HG03135 (cell line): ENCODE data around the gene ZFYVE1.
"Not testable (repeated sequence)": the region's sequence is repeated elsewhere in the genome, so short reads cannot be mapped to it uniquely, and the experiment has no call there.

Source experiments
- ATAC-seq: cut with Tn5 transposase; IDR thresholded peaks from one replicate; pipeline ENCODE4 v1.9.1; 2021; ENCODE audit warnings: mild to moderate bottlenecking, moderate library complexity; ENCODE audit not compliant: unreplicated experiment

The ZFYVE1 gene

GRCh38 chr14:73026845-73027542, at the start of gene ZFYVE1:
Gene ZFYVE1, minus strand, starts transcription at chr14:73027106. Its CDS starts 2,598 bp downstream, at chr14:73024508.
- peak; percentile 97 for ATAC-seq

DNA sequence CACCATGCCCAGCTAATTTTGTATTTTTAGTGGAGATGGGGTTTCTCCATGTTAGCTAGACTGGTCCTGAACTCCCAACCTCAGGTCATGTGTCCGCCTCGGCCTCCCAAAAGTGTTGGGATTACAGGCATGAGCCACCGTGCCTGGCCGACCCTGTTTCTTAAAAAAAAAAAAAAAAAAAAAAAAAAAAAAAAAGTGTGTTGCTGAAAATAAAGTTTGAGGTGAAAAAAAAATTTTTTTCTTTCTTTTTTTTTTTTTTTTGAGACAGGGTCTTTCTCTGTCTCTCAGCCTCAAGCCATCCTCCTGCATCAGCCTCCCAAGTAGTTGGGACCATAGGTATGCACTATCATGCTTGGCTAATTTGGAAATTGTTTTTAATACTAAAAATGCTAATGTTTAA, 42.7 kb upstream of the ZFYVE1 start:
- no peak for ATAC-seq

GRCh38 chr14:73058922-73059673, 32.2 kb upstream of the ZFYVE1 start:
- peak; percentile 4 for ATAC-seq

GRCh38 chr14:73058224-73058921, 31.5 kb upstream of the ZFYVE1 start, which contains the start of gene RBM25:
Gene RBM25, plus strand, starts transcription at chr14:73058534. Its CDS starts 13,108 bp downstream, at chr14:73071642.
- peak; percentile 95 for ATAC-seq

DNA sequence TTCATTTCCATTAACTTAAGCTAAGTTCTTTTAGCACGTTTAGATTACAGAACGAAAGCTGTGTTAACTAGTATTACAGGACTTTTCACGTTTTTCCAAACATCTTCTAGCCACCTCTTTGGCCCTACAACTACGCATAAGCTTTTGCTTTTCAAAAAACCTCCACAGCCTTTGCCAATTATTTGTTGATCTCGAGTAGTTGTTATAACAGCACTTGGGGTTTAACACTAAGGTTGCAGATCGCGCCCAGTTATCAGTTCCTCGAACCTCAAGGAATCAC, 31.0 kb upstream of the ZFYVE1 start:
- ATAC-seq: no peak

- no peak for ATAC-seq
Measured at GRCh38 chr14:73055251-73055650, 28.3 kb upstream of the ZFYVE1 start.

GRCh38 chr14:73049428-73049827, 22.5 kb upstream of the ZFYVE1 start:
- ATAC-seq: no peak

- ATAC-seq: no peak
Measured at GRCh38 chr14:73047808-73048207, 20.9 kb upstream of the ZFYVE1 start.

DNA sequence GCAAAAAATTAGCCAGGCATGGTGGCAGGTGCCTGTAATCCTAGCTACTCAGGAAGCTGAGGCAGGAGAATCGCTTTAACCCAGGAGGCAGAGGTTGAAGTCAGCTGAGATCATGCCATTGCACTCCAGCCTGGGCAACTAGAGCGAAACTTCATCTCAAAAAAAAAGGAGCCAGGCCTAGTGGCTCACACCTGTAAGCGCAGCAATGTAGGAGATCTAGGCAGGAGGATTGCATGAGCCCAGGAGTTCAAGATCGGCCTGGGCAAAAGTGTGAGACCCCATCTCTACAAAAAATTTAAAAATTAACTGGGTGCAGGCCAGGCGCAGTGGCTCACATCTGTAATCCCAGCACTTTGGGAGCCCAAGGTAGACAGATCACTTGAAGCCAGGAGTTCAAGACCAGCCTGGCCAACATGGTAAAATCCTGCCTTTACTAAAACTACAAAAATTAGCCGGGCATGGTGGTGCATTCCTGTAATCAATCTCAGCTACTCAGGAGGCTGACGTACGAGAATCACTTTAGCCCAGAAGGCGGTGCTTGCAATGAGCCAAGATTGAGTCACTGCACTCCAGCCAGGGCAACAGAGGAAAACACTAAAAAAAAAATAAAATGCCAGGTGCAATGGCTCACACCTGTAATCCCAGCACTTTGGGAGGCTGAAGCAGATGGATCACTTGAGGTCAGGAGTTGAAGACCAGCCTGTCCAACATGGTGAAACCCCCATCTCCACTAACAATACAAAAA, 10.0 kb upstream of the ZFYVE1 start:
- ATAC-seq: not testable (repeated sequence)

GRCh38 chr14:73027984-73028383, 1.1 kb upstream of the ZFYVE1 start:
- ATAC-seq: no peak

DNA sequence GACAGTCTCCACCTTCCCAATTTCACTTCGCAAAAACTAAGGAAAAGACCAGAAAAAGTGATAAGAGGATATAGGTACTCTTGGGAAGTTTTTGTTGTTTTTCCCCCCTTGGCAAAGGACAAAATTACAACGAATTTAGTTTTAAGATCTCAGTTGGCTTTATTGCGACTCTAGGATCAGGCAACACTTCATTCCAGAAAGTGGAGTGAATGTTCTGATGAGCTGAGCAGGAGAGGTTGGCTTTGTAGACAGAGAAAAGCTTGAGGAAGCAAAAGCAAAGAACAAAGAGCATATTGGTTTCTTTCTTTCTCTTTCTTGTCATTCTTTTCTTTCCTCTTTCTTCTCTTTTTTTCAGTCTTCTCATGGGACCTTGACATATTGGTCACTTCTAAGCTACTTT, 640 bp upstream of the ZFYVE1 start:
- ATAC-seq: no peak

- ATAC-seq: no peak
Measured at GRCh38 chr14:73026243-73026844, 562 bp downstream of the ZFYVE1 start.

DNA sequence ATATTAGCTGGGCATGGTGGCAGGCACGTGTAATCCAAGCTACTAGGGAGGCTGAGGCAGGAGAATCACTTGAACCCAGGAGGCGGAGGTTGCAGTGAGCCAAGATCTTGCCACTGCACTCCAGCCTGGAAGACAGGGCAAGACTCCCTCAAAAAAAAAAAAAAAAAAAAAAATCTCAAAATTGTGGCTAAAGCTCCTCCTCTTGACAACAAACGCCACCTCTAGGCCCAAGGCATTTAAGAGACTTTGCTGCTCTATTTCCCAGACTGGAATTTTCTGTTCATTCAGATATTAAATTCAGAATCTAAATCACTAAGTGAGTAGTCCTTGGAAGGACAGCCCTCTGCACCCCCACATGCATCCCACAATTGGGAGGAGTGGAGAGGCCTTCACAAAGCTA, 1.4 kb downstream of the ZFYVE1 start:
- no peak for ATAC-seq

GRCh38 chr14:73022051-73022450, 4.9 kb downstream of the ZFYVE1 start:
- ATAC-seq: no peak

- ATAC-seq: not testable (repeated sequence)
Measured at GRCh38 chr14:73016011-73016410, 10.9 kb downstream of the ZFYVE1 start.

- not testable (repeated sequence) for ATAC-seq
Measured at GRCh38 chr14:73015552-73015951, 11.4 kb downstream of the ZFYVE1 start.

DNA sequence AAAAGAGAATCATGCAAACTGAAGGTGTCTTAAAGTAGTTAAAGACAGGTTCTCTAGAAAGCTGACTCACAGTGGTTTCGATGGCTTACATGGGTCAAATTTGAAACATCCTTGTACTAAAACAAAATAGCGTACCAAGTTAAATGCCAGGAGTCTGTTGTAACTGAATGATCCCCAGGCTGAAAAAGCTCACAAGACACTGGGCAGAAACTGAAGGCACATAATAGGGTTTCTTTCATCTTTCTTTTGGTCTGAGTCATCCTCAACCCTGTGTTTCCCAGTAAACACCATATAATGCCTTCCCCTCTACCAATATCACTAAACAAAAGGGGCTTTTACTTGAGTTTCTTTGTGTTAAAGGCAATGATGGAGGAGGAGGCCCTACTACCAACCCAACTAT, 12.8 kb downstream of the ZFYVE1 start:
- ATAC-seq: no peak

DNA sequence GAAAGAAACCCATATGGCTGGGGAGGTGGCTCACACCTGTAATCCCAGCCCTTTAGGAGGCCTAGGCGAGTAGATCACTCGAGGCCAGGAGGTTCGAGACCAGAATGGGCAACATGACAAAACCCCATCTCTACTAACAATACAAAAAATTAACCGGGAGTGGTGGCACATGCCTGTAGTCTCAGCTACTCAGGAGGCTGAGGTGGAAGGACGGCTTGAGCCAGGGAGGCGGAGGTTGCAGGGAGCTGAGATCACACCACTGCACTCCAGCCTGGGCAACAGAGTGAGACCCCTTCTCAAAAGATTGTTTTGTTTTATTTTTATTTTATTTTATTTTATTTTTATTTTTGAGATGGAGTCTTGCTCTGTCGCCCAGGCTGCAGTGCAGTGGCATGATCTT, 15.7 kb downstream of the ZFYVE1 start:
- not testable (repeated sequence) for ATAC-seq

DNA sequence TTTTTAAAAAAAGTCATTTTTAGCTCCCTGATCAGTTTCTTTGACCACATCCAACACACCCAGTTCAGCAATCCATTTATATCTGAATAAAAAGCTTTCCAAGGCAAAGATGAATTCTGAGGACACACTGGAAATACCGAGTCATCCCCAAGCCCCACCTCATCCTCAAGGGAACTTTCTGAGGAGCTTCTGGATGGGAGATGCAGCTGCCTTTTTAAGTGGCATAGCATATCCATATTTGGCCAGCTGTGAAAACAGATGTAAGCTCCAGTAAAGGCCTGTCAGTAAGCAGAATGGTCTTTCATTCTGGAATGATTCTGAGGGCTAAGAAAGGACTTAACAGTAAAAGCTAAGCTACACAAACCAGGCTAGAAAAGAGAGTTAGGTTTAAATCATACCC, 18.4 kb downstream of the ZFYVE1 start:
- no peak for ATAC-seq

DNA sequence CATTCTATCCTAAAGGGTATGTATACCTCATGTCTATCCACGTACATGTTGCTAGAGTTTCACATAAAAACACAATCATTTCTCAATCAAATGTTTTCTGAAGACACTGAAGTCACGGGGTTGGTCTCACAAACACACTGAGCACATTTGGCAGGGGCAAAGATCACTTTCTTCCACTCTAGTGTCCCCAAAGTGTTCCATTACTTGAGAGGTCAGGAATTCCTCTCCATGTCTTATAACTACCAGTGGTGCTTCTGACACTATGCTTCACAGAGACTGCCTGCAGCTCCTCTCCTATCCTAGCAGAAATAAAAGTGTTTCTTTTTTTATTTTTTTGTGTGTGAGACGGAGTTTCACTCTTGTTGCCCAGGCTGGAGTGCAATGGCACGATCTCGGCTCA, 19.1 kb downstream of the ZFYVE1 start:
- ATAC-seq: no peak

DNA sequence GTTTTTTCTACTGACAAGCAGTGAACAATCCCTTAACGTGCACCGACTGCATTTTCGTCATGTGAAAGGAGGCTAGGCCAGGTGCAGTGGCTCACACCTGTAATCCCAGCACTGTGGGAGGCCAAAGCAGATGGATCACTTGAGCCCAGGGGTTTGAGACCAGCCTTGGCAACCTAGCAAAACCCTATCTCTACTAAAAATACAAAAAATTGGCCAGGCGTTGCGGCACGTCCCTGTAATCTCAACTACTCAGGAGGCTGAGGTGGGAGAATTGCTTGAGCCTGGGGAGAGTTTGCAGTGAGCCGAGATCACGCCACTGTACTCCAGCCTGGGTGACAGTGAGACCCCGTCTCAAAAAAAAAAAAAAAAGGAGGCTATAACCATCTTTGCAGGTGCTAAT, 22.3 kb downstream of the ZFYVE1 start:
- not testable (repeated sequence) for ATAC-seq
